ENCODE data around the gene KRT85. TPM values are rescaled to one million over a fixed set of nuclear protein-coding genes. Genes with fewer than 3 reads are reported as not detected.

The KRT85 gene
- polyA plus RNA-seq, 1 donor: not detected

- no peak for DNase-seq
These were observed 2.3 kb downstream of the KRT85 start for GRCh38 chr12:52364901-52365489.

GRCh38 chr12:52364061-52364460 lies 3.2 kb downstream of the KRT85 start:
- no peak for DNase-seq

- no peak for DNase-seq
These were observed 4.1 kb downstream of the KRT85 start for GRCh38 chr12:52363111-52363679.

GRCh38 chr12:52362118-52362726 lies 5.1 kb downstream of the KRT85 start:
- DNase-seq: no peak

GRCh38 chr12:52361553-52361952 lies 5.7 kb downstream of the KRT85 start:
- no peak for DNase-seq

GRCh38 chr12:52360663-52361271 lies 6.5 kb downstream of the KRT85 start:
- no peak for DNase-seq

- no peak for DNase-seq
These were observed 7.1 kb downstream of the KRT85 start for GRCh38 chr12:52360106-52360662.

GRCh38 chr12:52359621-52360061 lies 7.6 kb downstream of the KRT85 start:
- no peak for DNase-seq

- DNase-seq: no peak
These were observed 8.5 kb downstream of the KRT85 start for GRCh38 chr12:52358575-52359350.

GRCh38 chr12:52356762-52357580 lies 10.3 kb downstream of the KRT85 start:
- no peak for DNase-seq

- no peak for DNase-seq
These were observed 11.1 kb downstream of the KRT85 start for GRCh38 chr12:52356031-52356761.

GRCh38 chr12:52355176-52355575 lies 12.1 kb downstream of the KRT85 start:
- DNase-seq: no peak

GRCh38 chr12:52354200-52354599 lies 13.1 kb downstream of the KRT85 start:
- DNase-seq: no peak

- DNase-seq: no peak
These were observed 13.5 kb downstream of the KRT85 start for GRCh38 chr12:52353766-52354165.

- DNase-seq: no peak
These were observed 14.3 kb downstream of the KRT85 start for GRCh38 chr12:52352951-52353350.

- DNase-seq: no peak
These were observed 15.9 kb downstream of the KRT85 start for GRCh38 chr12:52351196-52352059.

GRCh38 chr12:52350786-52351185 lies 16.5 kb downstream of the KRT85 start:
- no peak for DNase-seq

- DNase-seq: no peak
These were observed 17.2 kb downstream of the KRT85 start for GRCh38 chr12:52350021-52350620.

- DNase-seq: no peak
These were observed 18.1 kb downstream of the KRT85 start for GRCh38 chr12:52349196-52349595.
